ENCODE results near the gene GMPPA.

The GMPPA gene

DNA sequence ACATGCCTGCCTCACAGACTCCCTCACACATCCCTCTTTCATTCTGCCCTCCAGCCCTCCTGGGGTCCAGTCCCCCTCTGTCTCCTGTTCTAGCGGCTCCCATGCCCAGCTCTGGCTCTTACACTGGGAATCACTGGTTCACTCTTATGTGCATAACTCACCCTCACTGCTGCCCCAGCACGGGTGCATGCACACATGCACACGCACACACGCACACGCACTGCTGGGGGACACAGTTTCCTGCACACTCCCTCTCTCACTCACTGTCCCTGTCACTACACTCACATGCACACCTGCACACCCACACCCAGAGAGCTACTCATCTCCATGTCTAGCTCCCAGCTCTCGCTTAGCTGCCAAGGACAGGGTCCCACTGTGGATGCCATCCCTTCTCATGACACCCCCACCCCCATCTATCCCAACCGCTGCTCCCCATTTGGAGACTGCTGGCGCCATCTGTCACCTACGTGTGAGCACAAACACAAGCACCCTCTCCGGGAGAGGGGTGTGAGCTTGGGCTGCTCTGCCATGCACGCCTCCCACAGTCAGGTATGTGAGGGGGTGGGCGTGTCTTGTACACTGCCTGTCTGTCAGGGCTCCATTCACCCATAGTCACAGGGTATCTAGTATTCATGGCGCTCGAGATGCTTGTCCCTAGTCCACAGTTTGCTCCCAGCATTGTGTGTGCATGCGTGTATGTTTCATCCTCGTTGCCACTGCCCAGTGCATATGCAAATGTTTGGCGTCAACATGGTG is 17.4 kb downstream of the GMPPA start:
- TF ChIP-seq, protein P1, sequence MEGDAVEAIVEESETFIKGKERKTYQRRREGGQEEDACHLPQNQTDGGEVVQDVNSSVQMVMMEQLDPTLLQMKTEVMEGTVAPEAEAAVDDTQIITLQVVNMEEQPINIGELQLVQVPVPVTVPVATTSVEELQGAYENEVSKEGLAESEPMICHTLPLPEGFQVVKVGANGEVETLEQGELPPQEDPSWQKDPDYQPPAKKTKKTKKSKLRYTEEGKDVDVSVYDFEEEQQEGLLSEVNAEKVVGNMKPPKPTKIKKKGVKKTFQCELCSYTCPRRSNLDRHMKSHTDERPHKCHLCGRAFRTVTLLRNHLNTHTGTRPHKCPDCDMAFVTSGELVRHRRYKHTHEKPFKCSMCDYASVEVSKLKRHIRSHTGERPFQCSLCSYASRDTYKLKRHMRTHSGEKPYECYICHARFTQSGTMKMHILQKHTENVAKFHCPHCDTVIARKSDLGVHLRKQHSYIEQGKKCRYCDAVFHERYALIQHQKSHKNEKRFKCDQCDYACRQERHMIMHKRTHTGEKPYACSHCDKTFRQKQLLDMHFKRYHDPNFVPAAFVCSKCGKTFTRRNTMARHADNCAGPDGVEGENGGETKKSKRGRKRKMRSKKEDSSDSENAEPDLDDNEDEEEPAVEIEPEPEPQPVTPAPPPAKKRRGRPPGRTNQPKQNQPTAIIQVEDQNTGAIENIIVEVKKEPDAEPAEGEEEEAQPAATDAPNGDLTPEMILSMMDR (IDR thresholded peaks at IDR 0.05), result no peak

DNA sequence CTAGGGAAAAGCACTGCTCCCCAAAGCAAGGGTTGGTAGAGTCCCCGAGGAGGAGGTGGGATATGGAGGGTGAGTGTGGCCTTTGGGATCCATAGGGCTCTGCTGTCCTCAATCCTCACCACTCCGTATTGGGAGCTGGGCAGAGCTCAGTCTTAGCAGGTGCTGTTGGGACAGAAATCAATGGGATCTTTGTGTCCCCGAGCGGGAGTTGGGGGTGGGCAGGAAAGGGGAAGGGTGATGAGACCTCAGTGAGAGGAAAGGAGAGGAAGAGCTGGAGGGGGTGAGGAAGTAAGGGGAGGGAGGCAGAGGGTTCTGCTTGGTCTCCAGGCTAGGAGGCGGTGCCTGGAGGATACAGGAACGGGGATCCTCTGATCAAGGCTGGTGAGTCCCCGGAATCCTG is 18.2 kb downstream of the GMPPA start:
- TF ChIP-seq, protein P1 (IDR thresholded peaks at IDR 0.05), result no peak

DNA sequence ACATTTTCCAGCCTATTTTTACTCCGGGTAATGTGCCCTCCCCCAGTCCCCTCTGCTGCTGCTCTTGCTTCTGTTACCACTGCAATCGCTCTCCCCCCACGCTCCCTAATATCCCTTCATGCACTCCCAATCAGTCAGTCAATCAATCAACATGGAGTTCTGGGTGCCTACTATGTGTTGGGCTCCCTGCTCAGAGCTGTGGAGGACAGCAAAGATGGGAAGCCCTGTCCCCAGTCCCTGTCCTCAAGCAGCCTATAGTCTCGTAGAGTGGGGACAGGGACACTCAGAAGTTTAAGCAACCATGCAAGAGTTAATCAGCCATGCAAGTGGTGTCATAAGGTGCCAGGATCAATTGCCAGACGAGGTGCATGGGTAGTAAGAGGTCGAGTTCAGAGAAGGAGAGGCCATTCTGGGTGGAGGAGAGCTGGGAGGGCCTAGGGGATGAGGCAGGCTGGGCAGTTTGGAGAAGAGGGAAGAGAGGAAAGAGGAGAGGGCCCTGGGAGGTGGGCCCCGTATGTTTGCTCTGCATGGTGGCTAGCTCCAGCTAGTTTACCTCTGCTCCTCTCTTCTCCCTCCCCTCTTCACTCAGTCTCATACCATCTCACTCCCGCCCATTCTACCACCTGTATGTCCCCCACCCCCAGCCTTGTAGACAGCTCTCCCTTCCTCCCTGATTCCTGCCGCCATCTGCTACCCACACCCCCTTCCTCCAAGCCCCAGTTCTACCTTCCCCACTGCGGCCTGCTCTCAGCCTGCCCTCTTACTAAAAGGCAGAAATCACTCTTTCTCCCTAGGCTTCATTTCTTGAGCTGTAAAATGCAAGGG is 19.5 kb downstream of the GMPPA start:
- TF ChIP-seq, protein P1 (IDR thresholded peaks at IDR 0.05), result no peak

DNA sequence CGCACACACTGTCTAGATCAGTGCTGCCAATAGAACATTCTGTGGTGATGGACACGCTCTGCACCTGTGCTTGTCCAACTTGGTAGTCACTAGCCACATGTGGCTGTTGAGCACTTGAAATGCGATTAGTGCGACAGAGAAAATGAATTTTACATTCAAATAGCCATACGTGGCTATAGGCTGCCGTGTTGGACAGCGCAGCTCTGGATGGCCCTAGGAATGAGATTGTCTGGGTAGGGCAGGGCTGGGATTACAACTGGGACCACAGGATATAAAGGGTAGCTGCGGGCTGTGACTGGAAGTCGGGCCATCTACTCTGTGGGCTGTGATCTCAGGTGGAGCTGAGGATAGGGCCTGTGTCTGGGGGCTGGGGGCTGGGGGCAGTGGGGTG is 20.8 kb downstream of the GMPPA start:
- TF ChIP-seq, protein P1 (IDR thresholded peaks at IDR 0.05), result no peak

DNA sequence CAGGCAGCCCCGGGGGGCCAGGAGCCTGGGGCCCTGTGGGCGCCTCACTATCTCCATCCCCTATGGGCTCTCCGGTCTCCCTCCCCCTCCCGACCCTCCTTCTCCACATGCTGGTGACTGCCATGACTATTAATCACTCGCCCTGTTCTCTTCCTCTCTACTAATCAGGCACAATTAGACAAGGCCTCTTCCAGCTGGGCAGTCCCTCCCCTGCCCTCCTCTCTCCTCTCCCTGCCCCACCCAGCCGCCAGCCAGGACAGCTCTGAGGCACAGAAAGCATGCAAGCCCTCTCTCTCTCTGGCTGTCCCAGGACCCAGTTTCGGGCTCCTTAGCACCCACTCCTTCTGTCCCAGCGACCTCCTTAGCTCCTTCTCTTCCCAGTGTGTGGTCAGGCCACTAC is 21.4 kb downstream of the GMPPA start:
- TF ChIP-seq, protein P1 (IDR thresholded peaks at IDR 0.05), result no peak

DNA sequence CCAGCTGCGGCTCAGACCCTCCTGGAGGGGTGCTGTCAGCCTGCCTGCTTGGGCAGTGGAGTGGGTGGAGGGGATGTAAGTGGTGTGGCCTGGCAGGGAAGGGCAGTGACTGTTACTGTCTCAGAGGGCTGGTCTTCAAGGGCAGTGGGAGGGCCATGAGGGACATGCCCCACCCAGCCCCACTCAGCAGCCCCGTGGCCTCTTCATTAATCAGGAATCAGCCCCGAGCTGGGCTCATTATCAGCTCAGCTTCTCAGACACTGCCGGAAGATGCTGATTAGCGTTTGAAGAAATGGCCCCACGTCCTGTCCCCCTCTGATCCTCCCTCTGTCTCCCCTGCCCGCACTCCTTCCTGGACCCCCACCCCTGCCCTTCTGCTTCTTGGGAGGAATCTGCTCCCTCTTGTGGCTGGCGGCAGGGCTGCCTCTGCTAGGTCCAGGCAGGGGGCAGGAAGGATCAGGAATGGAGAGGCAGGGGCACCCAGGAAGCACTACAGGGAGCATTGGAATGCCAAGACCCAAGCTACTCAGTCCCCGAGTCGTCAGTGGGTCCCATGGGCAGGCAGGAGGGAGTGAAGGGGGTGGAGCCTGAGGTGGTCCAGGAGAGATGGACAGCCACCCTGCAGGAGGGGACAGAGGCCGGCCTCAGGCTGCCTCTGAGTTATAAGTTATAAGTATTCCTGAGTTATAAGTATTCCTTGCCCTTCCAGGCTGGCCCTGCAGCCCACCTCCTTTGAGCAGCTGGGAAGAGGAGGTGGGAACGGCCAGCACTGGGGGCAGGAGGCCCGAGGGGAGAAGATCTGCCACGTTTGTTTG is 22.6 kb downstream of the GMPPA start:
- TF ChIP-seq, protein P1 (IDR thresholded peaks at IDR 0.05), result peak; percentile 50

Measured in LNCAP (cell line).